K562 (cell line): Measurements from ENCODE around the gene ZSCAN2. TPM values are rescaled to one million over a fixed set of nuclear protein-coding genes. Genes with fewer than 3 reads are reported as not detected.

Experiments used
- MXI1 ChIP-seq: IDR thresholded peaks from 2 replicates; pipeline ENCODE4 v1.6.1; 2011; ENCODE audit warnings: low read depth, mild to moderate bottlenecking, improper control_type of control experiment, low read length
- RNF219 ChIP-seq: fragments of 250-450 bp; sonication (Bioruptor Pico); IDR thresholded peaks from 2 replicates; pipeline ENCODE4 v1.5.0; 2022; ENCODE audit warnings: mild to moderate bottlenecking
- SRSF3 ChIP-seq: fragments of 200-400 bp; formaldehyde crosslinking; IDR thresholded peaks from 2 replicates; pipeline ENCODE4 v1.6.1; 2016; ENCODE audit warnings: mild to moderate bottlenecking, low read length, moderate library complexity; ENCODE audit not compliant: insufficient read depth
- ZBTB40 ChIP-seq, 2 experiments: fragments of 450-650 bp in 1 of 2; sonication (generic) in 1 of 2; formaldehyde crosslinking in 1 of 2; IDR thresholded peaks; 2 replicates each; pipeline versions ENCODE4 v1.7.1 to v1.9.0; 2016 to 2022; ENCODE audit warnings: inconsistent platforms in 1 of 2, mild to moderate bottlenecking in 1 of 2, missing genetic modification reagents in 1 of 2
- polyA plus RNA-seq, 8 experiments: library from polyadenylated mRNA; depleted of rRNA in 4 of 8; stranded (reverse) in 5 of 8; unstranded in 3 of 8; fragments of >200 nt; fragmentation: Nextera tagmentation in 2 of 8; fragmentation: Illumina TruSeq in 1 of 8; extraction: Ambion mirVana in 2 of 8; extraction: Trizol in 1 of 8; gene quantifications; 2 replicates each; pipeline versions ENCODE4 v1.2.1 to v1.2.3, GENCODE V29; 2011 to 2014; ENCODE audit warnings: inconsistent platforms in 1 of 8, missing spikeins in 1 of 8
- total RNA-seq, 7 experiments: library from RNA; depleted of rRNA in 6 of 7; stranded (reverse); fragments of >200 nt in 6 of 7; fragmentation: Illumina TruSeq in 2 of 7; extraction: Trizol in 2 of 7; gene quantifications; 2 replicates each; pipeline versions ENCODE4 v1.2.1 to v1.2.3, GENCODE V29; 2011 to 2021; ENCODE audit warnings: low replicate concordance in 1 of 7

The ZSCAN2 gene
- total and polyA plus RNA-seq, 9 of the 15 experiments (the other 6 are each of a cell fraction or from before 2014, with no cell fraction given), result 1.7 to 14.2 (median 6.6) TPM

DNA sequence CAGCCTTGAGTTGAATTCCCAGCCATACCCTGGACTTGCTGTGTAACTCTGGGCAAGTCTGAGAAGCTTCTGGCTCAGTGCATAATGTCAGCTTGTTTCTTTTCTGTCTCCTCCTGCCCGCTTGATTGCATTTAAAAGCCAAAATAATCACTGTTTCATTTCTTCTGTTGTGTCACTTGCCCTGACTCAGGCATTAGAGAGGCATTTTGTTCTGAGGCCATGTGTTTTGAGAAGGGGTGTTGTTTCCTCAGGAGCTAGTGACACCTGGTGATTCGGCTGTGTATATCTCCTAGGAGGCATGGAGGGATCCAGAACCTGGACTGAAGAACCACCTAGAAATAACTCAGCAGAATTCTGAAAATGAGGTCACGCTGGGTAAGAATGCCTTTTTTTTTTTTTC lies 37.3 kb downstream of the ZSCAN2 start (continued):
- no peak for TF ChIP-seq ZBTB40 (IDR thresholded peaks at IDR 0.05)
- no peak for TF ChIP-seq ZBTB40 (CRISPR knock-in tag; IDR thresholded peaks at IDR 0.05)
- TF ChIP-seq MXI1, result no peak
- no peak for TF ChIP-seq RNF219 (CRISPR knock-in tag)
- no peak for TF ChIP-seq SRSF3
